ENCODE measurements around the gene TK2. TPM values are rescaled to one million over a fixed set of nuclear protein-coding genes. Genes with fewer than 3 reads are reported as not detected.

Gene TK2
- total and polyA plus RNA-seq, 5 donors, result 18.2 to 25.6 (median 24.4) TPM

GRCh38 chr16:66587881-66588600 lies 38.1 kb upstream of the TK2 start:
- ATAC-seq, result no peak
- intact Hi-C loops (cut with DNase I), result no loop called here
- peaks cover 3% of the 10 kb centered on the region for H3K4me1 ChIP-seq (ENCODE audit: control insufficient read depth, insufficient read depth, low read length)
- no peaks in the 10 kb centered on the region for H3K27me3 ChIP-seq (ENCODE audit: control insufficient read depth, insufficient read depth)
- H3K9me3 ChIP-seq (ENCODE audit: control insufficient read depth, low read length), result no peaks in the 10 kb centered on the region
- H3K4me3 ChIP-seq (ENCODE audit: low read length), result no peak overlapping the region
- no peak for DNase-seq
- whole genome bisulfite sequencing, result 58% methylated on average over 7 of the region's 7 CpGs
- H3K27ac ChIP-seq (ENCODE audit: low read length), result no peak overlapping the region

- no peaks in the 10 kb centered on the region for H3K27me3 ChIP-seq (ENCODE audit: control insufficient read depth, insufficient read depth)
- peak in 1 of 3 donors; percentile 50 for DNase-seq
- H3K9me3 ChIP-seq (ENCODE audit: control insufficient read depth, low read length), result no peaks in the 10 kb centered on the region
- ATAC-seq, result peak; percentile 40 to 47
- WGBS, result 53% methylated on average over 10 of the region's 10 CpGs
- intact Hi-C loops (cut with DNase I), result no loop called here
- H3K4me3 ChIP-seq (ENCODE audit: low read length), result no peak overlapping the region
- no peak overlapping the region for H3K27ac ChIP-seq (ENCODE audit: low read length)
- peaks cover 3% of the 10 kb centered on the region for H3K4me1 ChIP-seq (ENCODE audit: control insufficient read depth, insufficient read depth, low read length)
Measured at GRCh38 chr16:66585481-66586239, 35.7 kb upstream of the TK2 start.

- no peaks in the 10 kb centered on the region for H3K27me3 ChIP-seq (ENCODE audit: control insufficient read depth, insufficient read depth)
- DNase-seq, result no peak
- no peaks in the 10 kb centered on the region for H3K9me3 ChIP-seq (ENCODE audit: control insufficient read depth, low read length)
- no peak overlapping the region for H3K4me3 ChIP-seq (ENCODE audit: low read length)
- intact Hi-C loops (cut with DNase I), result no loop called here
- ATAC-seq, result no peak
- H3K4me1 ChIP-seq (ENCODE audit: control insufficient read depth, insufficient read depth, low read length), result peaks cover 3% of the 10 kb centered on the region
- WGBS, result 74% methylated on average over 3 of the region's 3 CpGs
- no peak overlapping the region for H3K27ac ChIP-seq (ENCODE audit: low read length)
Measured at GRCh38 chr16:66581246-66581952, 31.5 kb upstream of the TK2 start.

GRCh38 chr16:66580605-66581209 lies 30.8 kb upstream of the TK2 start:
- ATAC-seq, result no peak
- no peak overlapping the region for H3K27ac ChIP-seq (ENCODE audit: low read length)
- no peaks in the 10 kb centered on the region for H3K9me3 ChIP-seq (ENCODE audit: control insufficient read depth, low read length)
- H3K27me3 ChIP-seq (ENCODE audit: control insufficient read depth, insufficient read depth), result no peaks in the 10 kb centered on the region
- DNase-seq, result no peak
- 79% methylated on average over 4 of the region's 4 CpGs for WGBS
- H3K4me1 ChIP-seq (ENCODE audit: control insufficient read depth, insufficient read depth, low read length), result peaks cover under 1% of the 10 kb centered on the region
- H3K4me3 ChIP-seq (ENCODE audit: low read length), result no peak overlapping the region
- intact Hi-C loops (cut with DNase I), result no loop called here

- Histone ChIP-seq H3K9me3 (ENCODE audit: control insufficient read depth, low read length) (no peaks in the 10 kb centered on the region), H3K27ac (ENCODE audit: low read length) (no peak within 1 kb of the TSS), H3K27me3 (ENCODE audit: control insufficient read depth, insufficient read depth) (no peaks in the 10 kb centered on the region), H3K4me3 (ENCODE audit: low read length) (peak within 1 kb of the TSS; percentile 28), H3K4me1 (ENCODE audit: control insufficient read depth, insufficient read depth, low read length) (no peaks in the 10 kb centered on the region)
- ATAC-seq (peak; percentile 28 to 44), DNase-seq (peak in 2 of 3 donors; percentile 67 to 68)
- WGBS, result 21% methylated on average over 77 of the region's 77 CpGs
- intact Hi-C loops (cut with DNase I), result no loop called here
Measured at GRCh38 chr16:66578651-66579531, 29.0 kb upstream of the TK2 start, which contains the start of gene CMTM2. Gene CMTM2, plus strand, starts transcription at chr16:66579463. Its CDS starts 145 bp downstream, at chr16:66579608.

- intact Hi-C loops (cut with DNase I), result no loop called here
- WGBS, result 69% methylated on average over 5 of the region's 5 CpGs
- Histone ChIP-seq H3K27me3 (ENCODE audit: control insufficient read depth, insufficient read depth) (no peaks in the 10 kb centered on the region), H3K4me3 (ENCODE audit: low read length) (no peak overlapping the region), H3K9me3 (ENCODE audit: control insufficient read depth, low read length) (no peaks in the 10 kb centered on the region), H3K27ac (ENCODE audit: low read length) (no peak overlapping the region), H3K4me1 (ENCODE audit: control insufficient read depth, insufficient read depth, low read length) (no peaks in the 10 kb centered on the region)
- DNase-seq, result peak in 1 of 3 donors; percentile 40
- ATAC-seq, result peak; percentile 29 to 56
Measured at GRCh38 chr16:66576296-66576695, 26.4 kb upstream of the TK2 start.

- H3K4me1 ChIP-seq (ENCODE audit: control insufficient read depth, insufficient read depth, low read length), result no peaks in the 10 kb centered on the region
- 95% methylated on average over 3 of the region's 3 CpGs for WGBS
- H3K4me3 ChIP-seq (ENCODE audit: low read length), result no peak overlapping the region
- DNase-seq (no peak), ATAC-seq (no peak)
- no peak overlapping the region for H3K27ac ChIP-seq (ENCODE audit: low read length)
- no peaks in the 10 kb centered on the region for H3K9me3 ChIP-seq (ENCODE audit: control insufficient read depth, low read length)
- no peaks in the 10 kb centered on the region for H3K27me3 ChIP-seq (ENCODE audit: control insufficient read depth, insufficient read depth)
- intact Hi-C loops (cut with DNase I), result no loop called here
Measured at GRCh38 chr16:66575060-66575459, 25.1 kb upstream of the TK2 start.

- intact Hi-C loops (cut with DNase I), result no loop called here
- no peak for ATAC-seq
- no peaks in the 10 kb centered on the region for H3K4me1 ChIP-seq (ENCODE audit: control insufficient read depth, insufficient read depth, low read length)
- H3K4me3 ChIP-seq (ENCODE audit: low read length), result no peak overlapping the region
- 88% methylated on average over 3 of the region's 3 CpGs for WGBS
- no peak for DNase-seq
- no peaks in the 10 kb centered on the region for H3K27me3 ChIP-seq (ENCODE audit: control insufficient read depth, insufficient read depth)
- H3K27ac ChIP-seq (ENCODE audit: low read length), result no peak overlapping the region
- no peaks in the 10 kb centered on the region for H3K9me3 ChIP-seq (ENCODE audit: control insufficient read depth, low read length)
Measured at GRCh38 chr16:66574531-66574930, 24.6 kb upstream of the TK2 start.

GRCh38 chr16:66574081-66574480 lies 24.2 kb upstream of the TK2 start:
- ATAC-seq, result no peak
- Histone ChIP-seq H3K4me1 (ENCODE audit: control insufficient read depth, insufficient read depth, low read length) (no peaks in the 10 kb centered on the region), H3K27me3 (ENCODE audit: control insufficient read depth, insufficient read depth) (no peaks in the 10 kb centered on the region), H3K4me3 (ENCODE audit: low read length) (no peak overlapping the region), H3K9me3 (ENCODE audit: control insufficient read depth, low read length) (no peaks in the 10 kb centered on the region), H3K27ac (ENCODE audit: low read length) (no peak overlapping the region)
- 73% methylated on average over 1 of the region's 1 CpG for WGBS
- intact Hi-C loops (cut with DNase I), result no loop called here
- DNase-seq, result no peak

- H3K4me1 ChIP-seq (ENCODE audit: control insufficient read depth, insufficient read depth, low read length), result no peaks in the 10 kb centered on the region
- H3K4me3 ChIP-seq (ENCODE audit: low read length), result no peak overlapping the region
- no peak for DNase-seq
- WGBS, result 53% methylated on average over 2 of the region's 2 CpGs
- ATAC-seq, result no peak
- intact Hi-C loops (cut with DNase I), result no loop called here
- H3K27ac ChIP-seq (ENCODE audit: low read length), result no peak overlapping the region
- H3K9me3 ChIP-seq (ENCODE audit: control insufficient read depth, low read length), result no peaks in the 10 kb centered on the region
- H3K27me3 ChIP-seq (ENCODE audit: control insufficient read depth, insufficient read depth), result no peaks in the 10 kb centered on the region
Measured at GRCh38 chr16:66572356-66572755, 22.4 kb upstream of the TK2 start.

All from right cardiac atrium (tissue), 5 donors.